SKM-1 treated with dmso at 0.1 percent for 144 hours (cell line): ENCODE measurements around the gene CAMKK1.

ENCODE experiments used
- DNase-seq: peaks from one replicate; lab custom pipeline; 2025; ENCODE audit not compliant: unreplicated experiment; lab: John Stamatoyannopoulos, UW

The CAMKK1 gene

GRCh38 chr17:3897731-3898130, 4.9 kb upstream of the CAMKK1 start:
- DNase-seq: no peak

GRCh38 chr17:3896968-3897235, 4.0 kb upstream of the CAMKK1 start:
- no peak for DNase-seq

- no peak for DNase-seq
Observed at GRCh38 chr17:3896108-3896967, 3.5 kb upstream of the CAMKK1 start.

GRCh38 chr17:3895354-3895753, 2.5 kb upstream of the CAMKK1 start:
- DNase-seq: no peak

- DNase-seq: no peak
Observed at GRCh38 chr17:3894911-3895343, 2.1 kb upstream of the CAMKK1 start.

GRCh38 chr17:3894188-3894587, 1.3 kb upstream of the CAMKK1 start:
- no peak for DNase-seq

GRCh38 chr17:3893720-3894116, 865 bp upstream of the CAMKK1 start:
- DNase-seq: no peak

- peak; percentile 35 for DNase-seq
Observed at GRCh38 chr17:3892095-3892998, 506 bp downstream of the CAMKK1 start.

GRCh38 chr17:3891626-3892094, 1.2 kb downstream of the CAMKK1 start:
- no peak for DNase-seq

GRCh38 chr17:3890878-3891219, 2.0 kb downstream of the CAMKK1 start:
- no peak for DNase-seq

GRCh38 chr17:3890082-3890877, 2.6 kb downstream of the CAMKK1 start:
- DNase-seq: no peak

- DNase-seq: no peak
Observed at GRCh38 chr17:3889325-3890012, 3.4 kb downstream of the CAMKK1 start.

- no peak for DNase-seq
Observed at GRCh38 chr17:3888343-3889171, 4.3 kb downstream of the CAMKK1 start.

GRCh38 chr17:3887804-3888203, 5.0 kb downstream of the CAMKK1 start:
- DNase-seq: no peak

GRCh38 chr17:3887394-3887793, 5.5 kb downstream of the CAMKK1 start:
- no peak for DNase-seq

GRCh38 chr17:3886776-3887175, 6.1 kb downstream of the CAMKK1 start:
- DNase-seq: peak; percentile 51

GRCh38 chr17:3885970-3886369, 6.9 kb downstream of the CAMKK1 start:
- no peak for DNase-seq

GRCh38 chr17:3885271-3885670, 7.6 kb downstream of the CAMKK1 start:
- no peak for DNase-seq

GRCh38 chr17:3884188-3884587, 8.7 kb downstream of the CAMKK1 start:
- DNase-seq: no peak

- DNase-seq: no peak
Observed at GRCh38 chr17:3882276-3882675, 10.6 kb downstream of the CAMKK1 start.
